ENCODE measurements around the gene ADAMTSL3. TPM values are rescaled to one million over a fixed set of nuclear protein-coding genes. Genes with fewer than 3 reads are reported as not detected.
A peak's percentile ranks its signal among the peaks of the same experiment; 100 is the strongest.

Gene ADAMTSL3
- total RNA-seq, 1 donor from 2014 or later: 12.5 TPM

DNA sequence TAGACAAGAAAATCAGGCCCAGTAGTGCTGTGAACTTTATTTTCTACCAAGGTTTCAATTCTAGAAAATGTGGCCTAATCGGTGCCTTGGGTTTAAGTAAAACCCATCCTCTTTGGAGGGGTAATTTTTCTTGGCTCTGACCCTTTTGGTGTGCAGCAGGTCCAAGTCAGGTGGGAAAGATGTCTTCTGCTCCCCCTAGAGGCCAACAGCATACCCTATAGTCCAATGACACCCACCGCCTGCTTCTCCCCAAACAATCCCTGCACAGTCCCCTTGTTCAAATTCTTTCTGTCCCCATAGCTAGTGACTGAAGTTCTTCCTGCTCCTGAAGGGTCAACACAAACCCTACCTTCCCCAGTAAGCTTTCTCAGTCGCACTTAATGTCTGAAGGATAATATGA lies 319.9 kb downstream of the ADAMTSL3 start:
- DNase-seq (ENCODE audit: low read depth in 2 of 2): peak in 1 of 2 donors; percentile 34

- DNase-seq (ENCODE audit: low read depth in 2 of 2): no peak
Measured at GRCh38 chr15:83977992-83978391, 324.1 kb downstream of the ADAMTSL3 start.

GRCh38 chr15:83978588-83978987 lies 324.7 kb downstream of the ADAMTSL3 start:
- DNase-seq (ENCODE audit: low read depth in 2 of 2): no peak

DNA sequence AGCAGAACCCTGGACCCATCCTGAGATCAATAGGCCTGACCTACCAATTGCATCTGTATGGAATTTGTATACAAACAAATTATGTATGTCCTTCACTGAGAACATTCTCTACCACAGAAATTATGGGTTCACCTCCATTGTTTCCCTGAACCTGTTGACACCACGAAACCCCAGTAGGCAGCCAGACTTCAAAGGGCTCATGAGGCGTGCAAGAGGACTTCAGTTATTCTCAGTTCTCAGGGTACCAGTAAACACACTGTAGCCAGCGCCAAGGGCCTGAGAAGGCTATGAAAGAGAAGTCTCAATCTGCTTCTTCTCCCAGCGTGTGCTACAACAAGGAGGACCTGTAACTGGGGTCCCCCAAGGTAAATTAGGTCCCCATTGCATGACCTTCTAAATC lies 326.7 kb downstream of the ADAMTSL3 start:
- DNase-seq (ENCODE audit: low read depth in 2 of 2): no peak

DNA sequence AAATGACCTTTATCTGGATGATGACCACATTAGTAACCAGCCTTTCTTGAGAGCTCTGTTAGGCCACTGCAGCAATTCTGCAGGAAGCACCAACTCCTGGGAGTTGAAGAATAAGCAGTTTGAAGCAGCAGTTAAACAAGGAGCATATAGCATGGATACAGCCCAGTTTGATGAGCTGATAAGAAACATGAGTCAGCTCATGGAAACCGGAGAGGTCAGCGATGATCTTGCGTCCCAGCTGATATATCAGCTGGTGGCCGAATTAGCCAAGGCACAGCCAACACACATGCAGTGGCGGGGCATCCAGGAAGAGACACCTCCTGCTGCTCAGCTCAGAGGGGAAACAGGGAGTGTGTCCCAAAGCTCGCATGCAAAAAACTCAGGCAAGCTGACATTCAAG lies 328.8 kb downstream of the ADAMTSL3 start:
- DNase-seq (ENCODE audit: low read depth in 2 of 2): no peak

DNA sequence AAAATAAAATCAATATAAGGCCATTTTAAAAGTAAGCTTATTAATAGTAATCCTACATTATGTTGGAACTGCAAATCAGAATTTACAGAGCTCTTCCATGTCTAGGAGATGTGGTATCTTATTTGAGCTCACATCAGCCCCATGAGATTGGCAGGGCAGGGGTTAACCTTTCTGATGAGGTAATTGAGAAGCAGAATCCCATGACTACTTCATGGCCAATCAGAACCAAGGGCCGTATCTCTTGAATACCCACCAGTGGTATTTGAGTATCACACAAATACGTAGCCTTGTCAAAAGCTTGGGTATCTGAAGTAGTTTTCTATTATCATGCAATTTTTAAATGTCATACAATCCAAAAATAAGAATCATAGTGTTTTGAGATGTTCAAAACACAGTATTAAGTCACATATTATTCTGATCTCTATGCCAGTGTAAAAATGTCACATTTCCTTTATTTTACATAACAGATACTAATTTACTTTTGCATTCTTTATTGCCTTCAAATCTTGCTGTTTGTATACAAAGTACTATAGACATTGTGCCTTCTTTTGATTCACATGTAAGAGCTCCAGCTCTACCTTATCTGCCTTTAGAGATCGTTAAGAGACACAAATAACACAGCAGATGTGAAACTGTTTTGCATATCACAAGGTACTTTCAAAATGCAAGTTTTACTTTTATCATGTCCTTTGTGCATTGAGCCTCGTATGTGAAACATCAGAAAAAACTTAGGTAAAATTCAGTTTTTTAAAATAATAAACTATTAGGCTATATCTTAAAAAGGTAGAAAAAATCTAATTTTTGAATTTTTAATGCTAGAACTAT lies 329.9 kb downstream of the ADAMTSL3 start:
- no peak for DNase-seq (ENCODE audit: low read depth in 2 of 2)

DNA sequence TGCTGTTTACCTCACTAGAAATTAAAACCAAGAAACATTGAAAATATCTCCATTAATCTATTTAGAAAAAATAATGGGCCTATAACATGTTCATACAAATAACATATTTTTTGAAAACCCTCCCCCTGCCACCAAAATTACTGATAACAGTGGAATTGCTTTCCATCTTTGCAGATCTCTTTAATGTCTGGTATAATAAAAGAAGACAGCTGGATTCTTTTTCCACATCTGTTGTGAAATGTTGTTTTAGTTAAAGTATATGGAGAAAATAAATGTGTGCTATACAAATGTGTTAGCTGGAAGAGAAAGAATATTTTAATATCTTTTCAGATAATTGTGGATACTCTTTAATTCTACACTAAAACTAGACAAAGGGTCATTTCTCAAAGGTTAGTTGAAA lies 330.7 kb downstream of the ADAMTSL3 start:
- no peak for DNase-seq (ENCODE audit: low read depth in 2 of 2)

DNA sequence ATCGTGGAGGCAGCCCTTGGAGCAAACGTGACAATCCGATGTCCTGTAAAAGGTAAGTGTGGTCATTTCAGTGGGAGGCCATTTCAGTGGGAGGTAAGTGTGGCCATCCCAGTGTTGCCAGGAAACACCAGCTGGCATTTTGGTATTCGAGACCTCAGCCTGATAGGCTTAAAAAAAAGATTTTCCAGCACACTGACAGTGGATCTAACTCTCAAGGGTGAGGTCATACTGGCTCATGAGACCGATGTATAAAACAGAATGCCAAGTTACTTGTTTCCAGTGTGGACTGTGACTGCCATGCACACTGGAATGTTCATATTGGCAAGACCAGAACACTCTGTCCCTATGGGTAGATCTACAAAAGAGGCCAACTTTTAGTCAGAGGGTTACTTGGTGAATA lies 337.2 kb downstream of the ADAMTSL3 start:
- no peak for DNase-seq (ENCODE audit: low read depth in 2 of 2)

GRCh38 chr15:83992324-83993031 lies 338.6 kb downstream of the ADAMTSL3 start:
- DNase-seq (ENCODE audit: low read depth in 2 of 2): no peak

DNA sequence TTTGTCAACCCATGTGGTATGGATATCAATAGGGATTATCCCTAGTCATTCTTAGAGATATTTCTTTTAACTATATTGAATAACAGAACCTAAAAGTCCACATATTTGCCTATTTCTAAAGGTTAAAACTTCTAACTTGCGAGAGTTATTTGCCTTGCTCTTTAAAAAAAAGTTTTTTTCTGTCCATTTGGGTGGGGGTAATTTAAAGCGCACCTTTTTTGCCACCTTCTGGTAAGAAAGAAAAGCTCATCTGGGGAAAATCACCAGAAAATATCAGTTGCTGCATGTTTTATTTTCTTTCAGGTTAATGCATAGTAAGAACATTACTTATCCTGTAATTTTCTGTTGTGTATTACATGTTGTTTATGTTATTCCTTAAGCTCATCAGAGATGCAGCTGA lies 339.7 kb downstream of the ADAMTSL3 start:
- no peak for DNase-seq (ENCODE audit: low read depth in 2 of 2)

DNA sequence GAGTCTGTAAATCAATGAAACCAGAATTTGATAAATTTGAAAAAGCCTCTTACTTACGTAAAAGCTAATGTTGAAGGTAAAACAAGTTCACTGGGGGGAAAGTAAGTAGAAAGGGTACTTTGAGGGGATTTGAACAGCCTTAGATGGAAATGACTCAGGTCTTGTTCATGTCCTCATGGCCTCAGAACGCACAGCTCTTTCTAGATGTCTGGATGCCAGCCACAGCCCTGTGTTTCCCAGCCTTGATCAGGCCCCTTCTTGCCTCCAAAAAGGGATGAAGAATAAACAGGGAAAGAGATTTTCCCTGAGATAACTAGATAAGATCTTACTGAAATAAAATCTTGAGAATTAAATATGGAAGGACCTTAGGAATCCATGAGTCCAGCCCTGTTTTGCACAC lies 344.6 kb downstream of the ADAMTSL3 start:
- DNase-seq (ENCODE audit: low read depth in 2 of 2): no peak

- DNase-seq (ENCODE audit: low read depth in 2 of 2): no peak
Measured at GRCh38 chr15:83999396-84000135, 345.6 kb downstream of the ADAMTSL3 start.

DNA sequence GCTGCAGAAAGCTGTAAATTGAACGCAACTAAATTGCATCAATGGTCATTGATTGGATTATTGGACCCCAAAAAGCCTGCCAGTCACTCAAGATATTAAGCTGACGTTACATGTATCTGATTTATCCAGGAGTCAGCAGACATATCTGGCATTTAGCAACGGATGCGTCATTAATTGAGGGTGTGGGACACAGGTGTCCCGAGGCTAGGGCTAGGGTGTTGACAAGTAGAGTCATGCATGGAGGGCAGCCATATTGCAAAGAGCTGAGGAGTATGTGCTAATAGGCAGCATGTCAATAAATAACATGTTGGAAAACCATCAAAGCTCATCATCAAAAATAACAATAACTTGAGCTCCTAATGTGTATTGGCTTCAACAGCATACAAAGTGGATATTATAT lies 347.1 kb downstream of the ADAMTSL3 start:
- no peak for DNase-seq (ENCODE audit: low read depth in 2 of 2)

DNA sequence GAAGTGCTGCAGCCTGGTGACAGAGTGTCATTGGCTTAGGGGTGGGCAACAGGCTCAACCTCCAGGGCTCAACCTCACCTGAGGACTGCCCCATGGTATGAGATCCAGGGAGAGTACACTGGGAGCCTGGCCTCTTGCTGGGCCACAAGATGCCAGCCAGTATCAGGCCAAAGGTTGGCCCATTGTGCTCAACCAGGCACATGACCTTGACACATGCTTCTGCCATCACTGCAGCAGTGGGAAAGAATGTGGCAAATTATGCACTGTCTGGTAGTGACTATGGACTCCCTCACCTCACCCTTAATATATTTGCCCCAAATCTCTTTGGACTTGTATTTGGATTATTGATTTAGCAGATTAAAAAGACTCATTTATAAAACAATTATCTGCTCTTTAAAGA lies 347.7 kb downstream of the ADAMTSL3 start:
- DNase-seq (ENCODE audit: low read depth in 2 of 2): no peak

DNA sequence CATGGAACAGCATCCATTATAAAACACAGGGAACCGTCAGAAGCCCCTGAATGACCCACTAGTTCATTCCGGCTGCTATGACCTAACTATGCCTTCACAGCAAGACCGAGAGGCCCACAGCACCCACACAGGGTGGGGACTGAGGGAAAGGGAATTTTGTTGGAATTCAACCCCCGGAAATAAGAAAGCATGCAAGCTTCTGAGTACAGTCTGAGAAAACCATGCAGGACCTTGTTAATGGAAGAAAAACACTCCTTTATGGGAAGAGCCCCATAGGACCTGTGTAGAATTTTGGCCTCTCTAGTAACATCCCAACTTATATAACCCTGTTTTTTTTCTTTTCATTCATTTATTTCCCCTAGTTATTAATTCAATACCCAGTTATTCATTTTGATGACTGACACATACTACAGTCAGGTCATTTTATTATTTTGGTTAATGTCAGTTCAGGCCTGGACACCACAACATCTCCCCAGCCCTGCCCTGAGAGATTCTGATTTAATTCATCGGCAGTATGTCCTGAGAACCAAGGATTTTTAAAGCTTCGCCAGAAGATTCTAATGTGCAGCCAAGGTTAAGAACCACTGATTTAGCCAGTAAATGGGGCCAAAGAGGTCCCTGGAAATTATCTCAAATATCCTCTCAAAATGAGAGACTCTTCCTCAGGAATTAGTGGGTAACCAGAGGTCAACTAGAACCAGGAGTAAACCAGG lies 350.0 kb downstream of the ADAMTSL3 start:
- no peak for DNase-seq (ENCODE audit: low read depth in 2 of 2)

- no peak for DNase-seq (ENCODE audit: low read depth in 2 of 2)
Measured at GRCh38 chr15:84006421-84006820, 352.5 kb downstream of the ADAMTSL3 start.

GRCh38 chr15:84009616-84010015 lies 355.7 kb downstream of the ADAMTSL3 start:
- DNase-seq (ENCODE audit: low read depth in 2 of 2): no peak

DNA sequence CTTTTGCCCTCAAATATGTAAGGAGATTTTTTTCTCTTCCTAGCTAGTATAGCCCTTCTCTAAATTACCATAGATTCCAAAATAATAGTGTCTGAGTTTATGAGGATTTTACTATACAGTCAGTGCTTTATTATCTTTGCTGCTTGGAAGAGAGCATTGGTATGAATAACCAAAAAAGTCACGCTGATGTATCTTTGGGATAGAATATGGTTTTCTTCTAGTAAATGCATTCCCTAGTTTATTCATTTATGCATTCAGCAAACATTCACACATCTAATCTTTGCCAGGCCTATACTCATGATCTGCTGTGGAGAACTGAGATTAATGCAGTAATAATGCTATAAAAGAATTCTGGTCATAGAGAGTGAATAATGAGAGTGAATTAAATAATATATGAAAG lies 356.3 kb downstream of the ADAMTSL3 start:
- DNase-seq (ENCODE audit: low read depth in 2 of 2): no peak

- no peak for DNase-seq (ENCODE audit: low read depth in 2 of 2)
Measured at GRCh38 chr15:84016371-84016770, 362.4 kb downstream of the ADAMTSL3 start.

GRCh38 chr15:84022516-84022915 lies 368.6 kb downstream of the ADAMTSL3 start:
- no peak for DNase-seq (ENCODE audit: low read depth in 2 of 2)

DNA sequence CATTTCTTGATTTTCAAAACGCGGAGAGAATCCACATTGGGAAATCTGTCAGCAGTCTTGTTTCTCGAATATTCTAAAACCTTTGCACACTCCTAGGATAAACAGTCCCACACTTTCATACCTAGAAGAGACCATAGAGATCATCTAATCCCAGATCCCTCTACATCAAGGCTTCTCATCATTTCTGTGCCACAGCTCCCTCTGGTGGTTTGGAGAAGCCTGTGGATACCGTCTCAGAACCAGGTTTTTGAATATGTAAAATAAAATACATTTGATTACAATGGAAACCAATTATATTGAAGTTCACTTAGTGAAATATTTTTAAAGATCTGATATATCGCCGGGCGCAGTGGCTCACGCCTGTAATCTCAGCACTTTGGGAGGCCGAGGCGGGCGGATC lies 369.7 kb downstream of the ADAMTSL3 start:
- peak in 1 of 2 donors; percentile 45 for DNase-seq (ENCODE audit: low read depth in 2 of 2)

Data from lung microvascular endothelial cell (primary cell).